SH-SY5Y (cell line): Measurements from ENCODE around the gene BCR.

Experiments used
- GATA2 ChIP-seq: IDR thresholded peaks from 2 replicates; pipeline ENCODE4 v1.6.1; 2011; ENCODE audit warnings: mild to moderate bottlenecking, low read depth, low read length
- GATA3 ChIP-seq: IDR thresholded peaks from 2 replicates; pipeline ENCODE4 v1.6.1; 2011; ENCODE audit warnings: low read depth, mild to moderate bottlenecking, low read length, moderate library complexity

GRCh38 chr22:23133922-23134321, 46.4 kb upstream of the BCR start:
- TF ChIP-seq GATA2 (no peak), GATA3 (no peak)
